Measurements from ENCODE around the gene CCT3. TPM values are rescaled to one million over a fixed set of nuclear protein-coding genes. Genes with fewer than 3 reads are reported as not detected.
A peak's percentile ranks its signal among the peaks of the same experiment; 100 is the strongest.

The CCT3 gene
- total RNA-seq, 1 donor from 2014 or later: 504 TPM

- peak; percentile 43 for DNase-seq (ENCODE audit: low spot score)
- Mint-ChIP-seq H3K4me3 (ENCODE audit: low read depth) (peak within 1 kb of the TSS; percentile 88), H3K9me3 (no peaks in the 10 kb centered on the region), H3K36me3 (ENCODE audit: low read depth) (peaks cover 5% of the 10 kb centered on the region), H3K27ac (peak within 1 kb of the TSS; percentile 42), H3K27me3 (ENCODE audit: low read depth) (no peaks in the 10 kb centered on the region), H3K4me1 (ENCODE audit: low read depth) (peaks cover 15% of the 10 kb centered on the region)
- intact Hi-C loops (cut with micrococcal nuclease): no loop called here
Observed at GRCh38 chr1:156295391-156295947, 42.6 kb downstream of the CCT3 start, which contains the start of gene GLMP. GLMP (minus strand) TSS chr1:156295679; CDS start chr1:156295645, 34 bp downstream.

GRCh38 chr1:156293895-156294294, 44.2 kb downstream of the CCT3 start:
- H3K36me3 Mint-ChIP-seq (ENCODE audit: low read depth): peaks cover 13% of the 10 kb centered on the region
- H3K27ac Mint-ChIP-seq: no peak overlapping the region
- intact Hi-C loops (cut with micrococcal nuclease): no loop called here
- H3K4me1 Mint-ChIP-seq (ENCODE audit: low read depth): peaks cover 15% of the 10 kb centered on the region
- no peak overlapping the region for H3K4me3 Mint-ChIP-seq (ENCODE audit: low read depth)
- H3K27me3 Mint-ChIP-seq (ENCODE audit: low read depth): no peaks in the 10 kb centered on the region
- no peak for DNase-seq (ENCODE audit: low spot score)
- no peaks in the 10 kb centered on the region for H3K9me3 Mint-ChIP-seq

- no peak for DNase-seq (ENCODE audit: low spot score)
- peak overlapping the region; percentile 40 for H3K4me3 Mint-ChIP-seq (ENCODE audit: low read depth)
- no peaks in the 10 kb centered on the region for H3K27me3 Mint-ChIP-seq (ENCODE audit: low read depth)
- intact Hi-C loops (cut with micrococcal nuclease): no loop called here
- H3K27ac Mint-ChIP-seq: no peak overlapping the region
- no peaks in the 10 kb centered on the region for H3K9me3 Mint-ChIP-seq
- peaks cover 15% of the 10 kb centered on the region for H3K4me1 Mint-ChIP-seq (ENCODE audit: low read depth)
- H3K36me3 Mint-ChIP-seq (ENCODE audit: low read depth): peaks cover 16% of the 10 kb centered on the region
Observed at GRCh38 chr1:156293098-156293434, 45.0 kb downstream of the CCT3 start.

DNA sequence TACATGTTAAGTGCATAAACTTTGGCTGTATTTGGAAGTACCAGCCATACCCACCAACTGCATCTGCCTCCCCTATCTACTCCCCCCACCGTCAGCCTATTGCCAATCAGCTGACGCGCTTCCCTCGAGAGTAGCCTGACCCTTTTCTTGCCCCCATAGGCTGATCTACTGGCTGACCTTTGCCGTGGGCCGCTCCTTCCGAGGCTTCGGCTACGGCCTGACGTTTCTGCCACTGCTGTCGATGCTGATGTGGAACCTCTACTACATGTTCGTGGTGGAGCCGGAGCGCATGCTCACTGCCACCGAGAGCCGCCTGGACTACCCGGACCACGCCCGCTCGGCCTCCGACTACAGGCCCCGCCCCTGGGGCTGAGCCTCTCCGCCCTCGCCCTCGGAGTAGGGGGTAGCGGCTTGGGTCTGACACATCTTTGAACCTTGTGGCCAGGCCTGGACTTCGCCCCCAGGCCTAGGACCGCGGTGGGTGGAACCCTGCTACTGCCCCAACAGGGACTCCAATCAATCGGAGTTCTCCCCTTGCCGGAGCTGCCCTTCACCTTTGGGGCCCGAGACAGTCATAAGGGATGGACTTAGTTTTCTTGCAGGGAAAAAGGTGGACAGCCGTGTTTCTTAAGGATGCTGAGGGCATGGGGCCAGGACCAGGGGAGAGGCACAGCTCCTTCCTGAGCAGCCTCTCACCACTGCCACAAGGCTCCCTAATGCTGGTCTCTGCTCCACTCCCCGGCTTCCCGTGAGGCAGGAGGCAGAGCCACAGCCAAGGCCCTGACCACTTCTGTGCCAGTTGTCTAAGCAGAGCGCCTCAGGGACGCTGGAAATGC, 46.6 kb downstream of the CCT3 start:
- Mint-ChIP-seq H3K4me1 (ENCODE audit: low read depth) (peaks cover 15% of the 10 kb centered on the region), H3K36me3 (ENCODE audit: low read depth) (peaks cover 17% of the 10 kb centered on the region), H3K4me3 (ENCODE audit: low read depth) (peak overlapping the region; percentile 45), H3K27me3 (ENCODE audit: low read depth) (no peaks in the 10 kb centered on the region), H3K9me3 (no peaks in the 10 kb centered on the region), H3K27ac (peak overlapping the region; percentile 66)
- DNase-seq (ENCODE audit: low spot score): no peak
- intact Hi-C loops (cut with micrococcal nuclease): no loop called here

DNA sequence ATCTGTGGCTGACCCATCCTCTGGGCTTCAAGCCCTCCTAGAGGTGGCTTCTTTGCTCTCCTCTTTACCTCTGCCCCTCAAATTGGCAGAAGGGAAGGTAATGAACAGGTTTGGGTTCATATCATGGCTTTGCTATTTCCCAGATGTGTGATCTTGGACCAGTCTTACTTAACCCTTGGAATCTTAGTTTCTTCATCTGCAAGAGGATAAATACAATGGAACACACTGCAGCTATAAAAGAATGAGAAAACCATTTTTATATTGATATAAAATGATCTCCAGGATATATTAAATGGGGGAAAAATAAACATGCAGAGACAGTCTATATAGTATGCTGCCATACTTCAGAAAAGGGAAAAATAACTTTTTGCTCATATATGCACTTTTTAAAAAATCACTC, 48.2 kb downstream of the CCT3 start:
- intact Hi-C loops (cut with micrococcal nuclease): no loop called here
- H3K36me3 Mint-ChIP-seq (ENCODE audit: low read depth): peaks cover 24% of the 10 kb centered on the region
- H3K4me3 Mint-ChIP-seq (ENCODE audit: low read depth): no peak overlapping the region
- H3K4me1 Mint-ChIP-seq (ENCODE audit: low read depth): peaks cover 9% of the 10 kb centered on the region
- no peaks in the 10 kb centered on the region for H3K27me3 Mint-ChIP-seq (ENCODE audit: low read depth)
- no peaks in the 10 kb centered on the region for H3K9me3 Mint-ChIP-seq
- no peak overlapping the region for H3K27ac Mint-ChIP-seq
- no peak for DNase-seq (ENCODE audit: low spot score)

GRCh38 chr1:156286061-156286460, 52.0 kb downstream of the CCT3 start:
- no peak for DNase-seq (ENCODE audit: low spot score)
- no peaks in the 10 kb centered on the region for H3K9me3 Mint-ChIP-seq
- no peaks in the 10 kb centered on the region for H3K27me3 Mint-ChIP-seq (ENCODE audit: low read depth)
- H3K27ac Mint-ChIP-seq: no peak overlapping the region
- no peak overlapping the region for H3K4me3 Mint-ChIP-seq (ENCODE audit: low read depth)
- peaks cover 19% of the 10 kb centered on the region for H3K4me1 Mint-ChIP-seq (ENCODE audit: low read depth)
- peaks cover 21% of the 10 kb centered on the region for H3K36me3 Mint-ChIP-seq (ENCODE audit: low read depth)
- intact Hi-C loops (cut with micrococcal nuclease): no loop called here

DNA sequence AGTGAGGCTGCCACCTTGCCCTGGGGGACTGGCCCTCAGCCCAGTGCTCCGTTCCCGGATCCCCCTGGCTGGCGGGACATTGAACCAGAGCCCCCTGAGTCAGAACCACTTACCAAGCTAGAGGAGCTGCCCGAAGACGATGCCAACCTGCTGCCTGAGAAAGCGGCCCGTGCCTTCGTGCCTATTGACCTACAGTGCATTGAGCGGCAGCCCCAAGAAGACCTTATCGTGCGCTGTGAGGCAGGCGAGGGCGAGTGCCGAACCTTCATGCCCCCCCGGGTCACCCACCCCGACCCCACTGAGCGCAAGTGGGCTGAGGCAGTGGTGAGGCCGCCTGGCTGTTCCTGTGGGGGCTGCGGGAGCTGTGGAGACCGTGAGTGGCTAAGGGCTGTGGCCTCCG, 52.7 kb downstream of the CCT3 start:
- intact Hi-C loops (cut with micrococcal nuclease): no loop called here
- Mint-ChIP-seq H3K27ac (no peak overlapping the region), H3K27me3 (ENCODE audit: low read depth) (no peaks in the 10 kb centered on the region), H3K4me3 (ENCODE audit: low read depth) (no peak overlapping the region), H3K9me3 (no peaks in the 10 kb centered on the region), H3K36me3 (ENCODE audit: low read depth) (peaks cover 21% of the 10 kb centered on the region), H3K4me1 (ENCODE audit: low read depth) (peaks cover 25% of the 10 kb centered on the region)
- no peak for DNase-seq (ENCODE audit: low spot score)

DNA sequence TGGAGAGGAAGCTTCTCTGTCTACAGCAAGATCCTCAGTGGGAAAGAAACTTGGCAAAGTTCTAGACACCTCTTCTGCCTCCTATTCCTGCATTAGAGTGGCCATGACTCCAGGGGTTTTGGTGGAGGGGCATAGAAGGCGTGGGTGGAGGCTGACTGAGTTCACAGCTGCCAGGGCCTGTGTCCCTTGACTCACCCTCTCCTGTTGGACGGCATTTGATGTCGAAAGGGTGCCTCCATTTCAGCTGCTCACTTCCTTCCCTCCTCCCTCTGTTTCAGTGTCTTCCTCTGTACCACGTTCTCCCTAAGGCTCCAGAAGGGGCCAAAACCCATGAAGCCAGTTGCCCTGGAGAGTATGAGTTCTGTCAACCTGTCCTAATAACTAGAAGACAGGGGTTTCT, 53.3 kb downstream of the CCT3 start:
- Mint-ChIP-seq H3K4me1 (ENCODE audit: low read depth) (peaks cover 30% of the 10 kb centered on the region), H3K4me3 (ENCODE audit: low read depth) (peak overlapping the region; percentile 16), H3K27me3 (ENCODE audit: low read depth) (no peaks in the 10 kb centered on the region), H3K9me3 (no peaks in the 10 kb centered on the region), H3K27ac (no peak overlapping the region), H3K36me3 (ENCODE audit: low read depth) (peaks cover 21% of the 10 kb centered on the region)
- no peak for DNase-seq (ENCODE audit: low spot score)
- intact Hi-C loops (cut with micrococcal nuclease): loop anchor here (5.0 kb wide), 3 partner anchors 33 to 427 kb away; partner anchors contain the start of genes GON4L and SYT11

DNA sequence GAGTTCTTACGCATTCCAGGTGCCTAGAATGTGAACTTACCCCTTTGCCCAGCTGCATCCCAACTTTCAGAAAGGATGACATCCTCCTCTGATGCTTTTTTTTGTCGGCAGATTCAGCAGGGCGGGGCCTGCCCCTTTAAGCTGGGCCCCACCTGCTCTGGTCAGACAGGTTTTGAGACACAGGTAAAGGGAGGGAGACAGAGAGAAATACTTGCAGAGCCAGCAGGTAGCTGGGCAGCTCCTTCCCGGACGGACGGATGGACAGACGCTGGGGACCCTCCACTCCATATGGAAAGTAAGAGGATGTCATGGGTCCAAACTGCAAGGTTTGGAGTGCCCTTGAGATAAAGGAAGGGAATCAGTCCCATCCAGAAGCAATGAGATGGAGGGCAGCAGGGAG, 54.0 kb downstream of the CCT3 start, which contains the start of gene TMEM79:
Gene TMEM79, plus strand, starts transcription at position 214 of the 400 bp plus-strand sequence. CDS start 902 bp downstream, outside the sequence.
- Mint-ChIP-seq H3K4me1 (ENCODE audit: low read depth) (peaks cover 31% of the 10 kb centered on the region), H3K36me3 (ENCODE audit: low read depth) (peaks cover 19% of the 10 kb centered on the region), H3K27ac (peak within 1 kb of the TSS; percentile 89), H3K4me3 (ENCODE audit: low read depth) (peak within 1 kb of the TSS; percentile 94), H3K27me3 (ENCODE audit: low read depth) (no peaks in the 10 kb centered on the region), H3K9me3 (no peaks in the 10 kb centered on the region)
- intact Hi-C loops (cut with micrococcal nuclease): loop anchor here (5.0 kb wide), 3 partner anchors 33 to 427 kb away; partner anchors contain the start of genes GON4L and SYT11
- DNase-seq (ENCODE audit: low spot score): no peak

GRCh38 chr1:156283521-156283920, 54.6 kb downstream of the CCT3 start:
- H3K4me1 Mint-ChIP-seq (ENCODE audit: low read depth): peaks cover 31% of the 10 kb centered on the region
- peak overlapping the region; percentile 94 for H3K4me3 Mint-ChIP-seq (ENCODE audit: low read depth)
- H3K36me3 Mint-ChIP-seq (ENCODE audit: low read depth): peaks cover 19% of the 10 kb centered on the region
- DNase-seq (ENCODE audit: low spot score): no peak
- H3K27ac Mint-ChIP-seq: peak overlapping the region; percentile 89
- no peaks in the 10 kb centered on the region for H3K27me3 Mint-ChIP-seq (ENCODE audit: low read depth)
- intact Hi-C loops (cut with micrococcal nuclease): loop anchor here (2.0 to 5.0 kb wide), 4 partner anchors 34 to 426 kb away; partner anchors contain the start of genes CCT3, GON4L, SYT11 and TSACC
- H3K9me3 Mint-ChIP-seq: no peaks in the 10 kb centered on the region

- intact Hi-C loops (cut with micrococcal nuclease): loop anchor here (1.0 to 5.0 kb wide), 5 partner anchors 35 to 425 kb away; partner anchors contain the start of genes CCT3, GON4L, LAMTOR2 and SYT11
- no peaks in the 10 kb centered on the region for H3K9me3 Mint-ChIP-seq
- peak; percentile 96 for DNase-seq (ENCODE audit: low spot score)
- peak within 1 kb of the TSS; percentile 94 for H3K4me3 Mint-ChIP-seq (ENCODE audit: low read depth)
- peaks cover 27% of the 10 kb centered on the region for H3K36me3 Mint-ChIP-seq (ENCODE audit: low read depth)
- H3K4me1 Mint-ChIP-seq (ENCODE audit: low read depth): peaks cover 31% of the 10 kb centered on the region
- H3K27me3 Mint-ChIP-seq (ENCODE audit: low read depth): no peaks in the 10 kb centered on the region
- H3K27ac Mint-ChIP-seq: peak within 1 kb of the TSS; percentile 89
Observed at GRCh38 chr1:156282479-156283222, 55.4 kb downstream of the CCT3 start, which contains the start of gene SMG5. SMG5 (minus strand) TSS chr1:156282825; CDS start chr1:156282680, 145 bp downstream.

- DNase-seq (ENCODE audit: low spot score): no peak
- H3K9me3 Mint-ChIP-seq: no peaks in the 10 kb centered on the region
- peaks cover 31% of the 10 kb centered on the region for H3K4me1 Mint-ChIP-seq (ENCODE audit: low read depth)
- peaks cover 35% of the 10 kb centered on the region for H3K36me3 Mint-ChIP-seq (ENCODE audit: low read depth)
- H3K27me3 Mint-ChIP-seq (ENCODE audit: low read depth): no peaks in the 10 kb centered on the region
- H3K27ac Mint-ChIP-seq: peak overlapping the region; percentile 89
- intact Hi-C loops (cut with micrococcal nuclease): loop anchor here (1.0 to 5.0 kb wide), 5 partner anchors 35 to 425 kb away; partner anchors contain the start of genes CCT3, GON4L, LAMTOR2 and SYT11
- H3K4me3 Mint-ChIP-seq (ENCODE audit: low read depth): peak overlapping the region; percentile 94
Observed at GRCh38 chr1:156281693-156282478, 56.2 kb downstream of the CCT3 start.

Measured in activated T-helper 2 cell treated with anti-CD3 and anti-CD28 coated beads, Interferon-gamma antibody, Interleukin-2, Interleukin-4, amounts not matched to agents 10 μg/mL and 5 μg/mL and 100 μg/mL, durations not matched to agents 14 hours and 24 hours and 36 hours (primary cell).